K562 (cell line): ENCODE results near the gene MRPL2.

Source experiments
- ZKSCAN8 ChIP-seq: fragments of 200-800 bp; sonication (Bioruptor generic); IDR thresholded peaks from 2 replicates; pipeline ENCODE4 v1.6.1; 2016; ENCODE audit warnings: missing genetic modification characterization, missing compliant biosample characterization
- TF ChIP-seq, protein P1 (sequence below), 3 experiments: IDR thresholded peaks in 2 of 3; conservative IDR thresholded peaks in 1 of 3; 2 replicates each; pipeline ENCODE4 v1.5.1; 2011 to 2012; ENCODE audit warnings: low read length in 3 of 3, mild to moderate bottlenecking in 3 of 3, control low read depth in 2 of 3, improper control_type of control experiment in 1 of 3, inconsistent platforms in 1 of 3, low read depth in 1 of 3, mixed read lengths in 1 of 3, moderate library complexity in 1 of 3; ENCODE audit not compliant: insufficient read depth in 2 of 3

DNA sequence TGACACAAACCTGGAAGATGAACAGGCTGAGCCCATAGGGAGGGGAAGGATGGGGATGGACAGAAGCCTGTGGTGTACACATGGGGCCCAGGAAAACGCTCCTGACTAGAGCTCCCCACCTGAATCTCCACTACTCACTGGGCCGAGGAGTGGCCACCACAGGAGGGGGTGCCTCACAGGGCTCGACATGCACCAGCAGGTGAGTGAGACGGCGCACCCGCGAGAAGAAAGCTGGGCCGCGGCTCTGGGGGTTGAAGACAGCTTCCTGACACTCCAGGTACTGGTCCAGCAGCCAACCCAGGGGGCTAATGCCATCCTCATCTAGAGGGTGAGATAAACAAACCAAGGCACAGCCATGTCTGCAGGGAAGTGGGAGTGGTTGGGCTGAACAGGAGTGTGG is 15.9 kb downstream of the MRPL2 start:
- TF ChIP-seq, protein P1, sequence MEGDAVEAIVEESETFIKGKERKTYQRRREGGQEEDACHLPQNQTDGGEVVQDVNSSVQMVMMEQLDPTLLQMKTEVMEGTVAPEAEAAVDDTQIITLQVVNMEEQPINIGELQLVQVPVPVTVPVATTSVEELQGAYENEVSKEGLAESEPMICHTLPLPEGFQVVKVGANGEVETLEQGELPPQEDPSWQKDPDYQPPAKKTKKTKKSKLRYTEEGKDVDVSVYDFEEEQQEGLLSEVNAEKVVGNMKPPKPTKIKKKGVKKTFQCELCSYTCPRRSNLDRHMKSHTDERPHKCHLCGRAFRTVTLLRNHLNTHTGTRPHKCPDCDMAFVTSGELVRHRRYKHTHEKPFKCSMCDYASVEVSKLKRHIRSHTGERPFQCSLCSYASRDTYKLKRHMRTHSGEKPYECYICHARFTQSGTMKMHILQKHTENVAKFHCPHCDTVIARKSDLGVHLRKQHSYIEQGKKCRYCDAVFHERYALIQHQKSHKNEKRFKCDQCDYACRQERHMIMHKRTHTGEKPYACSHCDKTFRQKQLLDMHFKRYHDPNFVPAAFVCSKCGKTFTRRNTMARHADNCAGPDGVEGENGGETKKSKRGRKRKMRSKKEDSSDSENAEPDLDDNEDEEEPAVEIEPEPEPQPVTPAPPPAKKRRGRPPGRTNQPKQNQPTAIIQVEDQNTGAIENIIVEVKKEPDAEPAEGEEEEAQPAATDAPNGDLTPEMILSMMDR (IDR thresholded peaks at IDR 0.05 in 2 of 3, conservative IDR thresholded peaks at IDR 0.05 in 1 of 3; ENCODE audit: insufficient read depth in 2 of 3, low read depth in 1 of 3, low read length in 3 of 3), result no peak
- no peak for TF ChIP-seq ZKSCAN8 (CRISPR knock-in tag)
